ENCODE data around the gene GABPB1.
A peak's percentile ranks its signal among the peaks of the same experiment; 100 is the strongest.
"Not testable (repeated sequence)": the region's sequence is repeated elsewhere in the genome, so short reads cannot be mapped to it uniquely, and the experiment has no call there.

GABPB1 gene

DNA sequence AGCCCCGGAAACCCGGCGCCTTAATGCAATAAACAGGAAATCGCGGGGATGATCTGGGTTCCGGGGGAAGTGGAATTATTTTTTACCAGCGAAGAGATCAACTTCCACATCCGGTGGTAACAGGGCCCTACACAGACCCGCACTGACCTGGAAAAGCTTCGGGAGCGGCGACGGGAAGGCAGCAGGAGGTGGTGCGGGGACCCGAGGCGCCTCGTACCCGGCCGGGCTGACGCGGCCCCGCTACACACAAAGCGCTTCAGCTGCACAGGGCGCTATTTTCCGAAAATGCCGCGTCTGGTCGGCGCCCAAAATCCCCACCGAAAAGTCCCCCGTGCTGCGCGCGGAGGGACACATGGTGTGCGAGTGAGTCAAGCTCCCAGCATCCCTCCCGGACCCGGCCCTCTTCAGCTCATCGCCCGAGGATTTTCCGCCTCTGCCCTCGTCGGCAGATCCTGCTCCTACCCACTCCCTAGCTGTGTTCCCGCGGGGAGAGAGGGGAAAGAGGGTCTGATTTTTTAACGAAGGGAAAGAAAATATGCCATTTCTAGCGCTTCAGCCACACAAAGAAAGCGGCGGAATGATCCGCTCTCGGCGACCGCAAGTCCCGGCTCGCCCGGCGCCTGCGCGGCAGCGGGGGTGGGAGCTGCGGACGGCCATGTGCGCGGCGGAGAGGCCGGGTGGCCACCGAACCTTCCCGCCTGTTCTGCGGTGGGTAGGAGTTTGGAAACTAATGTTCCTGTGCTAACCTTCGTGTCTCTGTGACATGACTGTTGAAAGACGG, at the start of gene GABPB1:
Gene GABPB1, minus strand, starts transcription at position 361 of the 781 bp plus-strand sequence. CDS start 45,400 bp downstream, outside the sequence.
- peak; percentile 78 for ATAC-seq

GRCh38 chr15:50391561-50391960, 36.6 kb upstream of the GABPB1 start:
- ATAC-seq: not testable (repeated sequence)

More for the DNA sequence above, at the start of gene GABPB1:
- TF ChIP-seq ZNF8 (CRISPR knock-in tag; IDR thresholded peaks at IDR 0.05) (0 out of 2 replicates have a peak, but pooled peaks have one; percentile 14), ZNF70 (CRISPR knock-in tag; IDR thresholded peaks at IDR 0.05) (no peak), ZNF565 (CRISPR knock-in tag; conservative IDR thresholded peaks at IDR 0.05; ENCODE audit: low read depth) (no peak), POU6F1 (CRISPR knock-in tag; IDR thresholded peaks at IDR 0.05; ENCODE audit: borderline replicate concordance, low read depth) (no peak), ZFP3 (CRISPR knock-in tag; IDR thresholded peaks at IDR 0.05) (no peak), RARB (CRISPR knock-in tag; IDR thresholded peaks at IDR 0.05) (no peak), SNAI2 (CRISPR knock-in tag; IDR thresholded peaks at IDR 0.05) (no peak), CSRNP3 (CRISPR knock-in tag; IDR thresholded peaks at IDR 0.05) (no peak), ESRRG (CRISPR knock-in tag; IDR thresholded peaks at IDR 0.05) (no peak), OSR1 (CRISPR knock-in tag; IDR thresholded peaks at IDR 0.05) (no peak), TCF4 (CRISPR knock-in tag; IDR thresholded peaks at IDR 0.05; ENCODE audit: borderline replicate concordance) (peak; percentile 47; the same call in 1 of the 2 replicates)
- TF ChIP-seq, protein P1, sequence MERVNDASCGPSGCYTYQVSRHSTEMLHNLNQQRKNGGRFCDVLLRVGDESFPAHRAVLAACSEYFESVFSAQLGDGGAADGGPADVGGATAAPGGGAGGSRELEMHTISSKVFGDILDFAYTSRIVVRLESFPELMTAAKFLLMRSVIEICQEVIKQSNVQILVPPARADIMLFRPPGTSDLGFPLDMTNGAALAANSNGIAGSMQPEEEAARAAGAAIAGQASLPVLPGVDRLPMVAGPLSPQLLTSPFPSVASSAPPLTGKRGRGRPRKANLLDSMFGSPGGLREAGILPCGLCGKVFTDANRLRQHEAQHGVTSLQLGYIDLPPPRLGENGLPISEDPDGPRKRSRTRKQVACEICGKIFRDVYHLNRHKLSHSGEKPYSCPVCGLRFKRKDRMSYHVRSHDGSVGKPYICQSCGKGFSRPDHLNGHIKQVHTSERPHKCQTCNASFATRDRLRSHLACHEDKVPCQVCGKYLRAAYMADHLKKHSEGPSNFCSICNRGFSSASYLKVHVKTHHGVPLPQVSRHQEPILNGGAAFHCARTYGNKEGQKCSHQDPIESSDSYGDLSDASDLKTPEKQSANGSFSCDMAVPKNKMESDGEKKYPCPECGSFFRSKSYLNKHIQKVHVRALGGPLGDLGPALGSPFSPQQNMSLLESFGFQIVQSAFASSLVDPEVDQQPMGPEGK (CRISPR knock-in tag; IDR thresholded peaks at IDR 0.05; ENCODE audit: borderline replicate concordance): no peak

- ATAC-seq: no peak
- no peak for TF ChIP-seq CSDC2 (CRISPR knock-in tag; IDR thresholded peaks at IDR 0.05)
- no peak for TF ChIP-seq ISL1 (CRISPR knock-in tag; IDR thresholded peaks at IDR 0.05)
- no peak for TF ChIP-seq CREB5 (CRISPR knock-in tag; IDR thresholded peaks at IDR 0.05; ENCODE audit: low read depth)
- no peak for TF ChIP-seq ZFP3 (CRISPR knock-in tag; IDR thresholded peaks at IDR 0.05)
- TF ChIP-seq PPARA (CRISPR knock-in tag; IDR thresholded peaks at IDR 0.05; ENCODE audit: borderline replicate concordance): no peak
- TF ChIP-seq GLIS3 (CRISPR knock-in tag; IDR thresholded peaks at IDR 0.05): no peak
- TF ChIP-seq ESRRG (CRISPR knock-in tag; IDR thresholded peaks at IDR 0.05): no peak
- TF ChIP-seq ZFP30 (CRISPR knock-in tag; IDR thresholded peaks at IDR 0.05): no peak
- TF ChIP-seq, protein P1 (CRISPR knock-in tag; IDR thresholded peaks at IDR 0.05; ENCODE audit: borderline replicate concordance): no peak
- TF ChIP-seq RARB (CRISPR knock-in tag; IDR thresholded peaks at IDR 0.05): no peak
- TF ChIP-seq CSRNP3 (CRISPR knock-in tag; IDR thresholded peaks at IDR 0.05): no peak
- TF ChIP-seq, protein P2, sequence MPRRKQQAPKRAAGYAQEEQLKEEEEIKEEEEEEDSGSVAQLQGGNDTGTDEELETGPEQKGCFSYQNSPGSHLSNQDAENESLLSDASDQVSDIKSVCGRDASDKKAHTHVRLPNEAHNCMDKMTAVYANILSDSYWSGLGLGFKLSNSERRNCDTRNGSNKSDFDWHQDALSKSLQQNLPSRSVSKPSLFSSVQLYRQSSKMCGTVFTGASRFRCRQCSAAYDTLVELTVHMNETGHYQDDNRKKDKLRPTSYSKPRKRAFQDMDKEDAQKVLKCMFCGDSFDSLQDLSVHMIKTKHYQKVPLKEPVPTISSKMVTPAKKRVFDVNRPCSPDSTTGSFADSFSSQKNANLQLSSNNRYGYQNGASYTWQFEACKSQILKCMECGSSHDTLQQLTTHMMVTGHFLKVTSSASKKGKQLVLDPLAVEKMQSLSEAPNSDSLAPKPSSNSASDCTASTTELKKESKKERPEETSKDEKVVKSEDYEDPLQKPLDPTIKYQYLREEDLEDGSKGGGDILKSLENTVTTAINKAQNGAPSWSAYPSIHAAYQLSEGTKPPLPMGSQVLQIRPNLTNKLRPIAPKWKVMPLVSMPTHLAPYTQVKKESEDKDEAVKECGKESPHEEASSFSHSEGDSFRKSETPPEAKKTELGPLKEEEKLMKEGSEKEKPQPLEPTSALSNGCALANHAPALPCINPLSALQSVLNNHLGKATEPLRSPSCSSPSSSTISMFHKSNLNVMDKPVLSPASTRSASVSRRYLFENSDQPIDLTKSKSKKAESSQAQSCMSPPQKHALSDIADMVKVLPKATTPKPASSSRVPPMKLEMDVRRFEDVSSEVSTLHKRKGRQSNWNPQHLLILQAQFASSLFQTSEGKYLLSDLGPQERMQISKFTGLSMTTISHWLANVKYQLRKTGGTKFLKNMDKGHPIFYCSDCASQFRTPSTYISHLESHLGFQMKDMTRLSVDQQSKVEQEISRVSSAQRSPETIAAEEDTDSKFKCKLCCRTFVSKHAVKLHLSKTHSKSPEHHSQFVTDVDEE (CRISPR knock-in tag; IDR thresholded peaks at IDR 0.05): no peak
- TF ChIP-seq TCF4 (CRISPR knock-in tag; IDR thresholded peaks at IDR 0.05; ENCODE audit: borderline replicate concordance): no peak
- TF ChIP-seq ZNF70 (CRISPR knock-in tag; IDR thresholded peaks at IDR 0.05): no peak
- no peak for TF ChIP-seq ZNF8 (CRISPR knock-in tag; IDR thresholded peaks at IDR 0.05)
These were observed 35.7 kb upstream of the GABPB1 start for GRCh38 chr15:50390554-50391264.

DNA sequence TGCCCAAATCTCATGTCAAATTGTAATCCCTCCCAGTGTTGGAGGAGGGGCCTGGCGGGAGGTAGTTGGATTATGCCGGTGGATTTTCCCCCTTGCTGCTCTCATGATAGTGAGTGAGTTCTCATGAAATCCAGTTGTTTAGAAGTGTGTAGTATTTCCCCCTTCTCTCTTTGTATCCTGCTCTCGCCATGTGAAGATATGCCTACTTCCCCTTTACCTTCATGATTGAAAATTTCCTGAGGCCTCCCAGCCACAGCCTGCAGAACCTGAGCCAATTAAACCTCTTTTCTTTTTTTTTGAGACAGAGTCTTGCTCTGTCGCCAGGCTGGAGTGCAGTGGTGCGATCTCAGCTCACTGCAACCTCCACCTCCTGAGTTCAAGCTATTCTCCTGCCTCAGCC, 27.4 kb upstream of the GABPB1 start:
- ATAC-seq: not testable (repeated sequence)
